ENCODE results near the gene EVI5L.

Gene EVI5L

GRCh38 chr19:7860714-7861618 is 30.9 kb downstream of the EVI5L start:
- no peak for DNase-seq (ENCODE audit: low read depth)

GRCh38 chr19:7861619-7862412 is 31.8 kb downstream of the EVI5L start:
- no peak for DNase-seq (ENCODE audit: low read depth)

- DNase-seq (ENCODE audit: low read depth) = peak; percentile 60
These were observed 32.5 kb downstream of the EVI5L start for GRCh38 chr19:7862413-7862951.

GRCh38 chr19:7863157-7863970 is 33.3 kb downstream of the EVI5L start:
- DNase-seq (ENCODE audit: low read depth) = no peak

GRCh38 chr19:7863971-7864689 is 34.1 kb downstream of the EVI5L start:
- no peak for DNase-seq (ENCODE audit: low read depth)

GRCh38 chr19:7864690-7865074 is 34.7 kb downstream of the EVI5L start:
- DNase-seq (ENCODE audit: low read depth) = no peak

- no peak for DNase-seq (ENCODE audit: low read depth)
These were observed 35.4 kb downstream of the EVI5L start for GRCh38 chr19:7865262-7865911.

- DNase-seq (ENCODE audit: low read depth) = no peak
These were observed 36.5 kb downstream of the EVI5L start for GRCh38 chr19:7866399-7867091.

GRCh38 chr19:7867092-7867844 is 37.2 kb downstream of the EVI5L start:
- DNase-seq (ENCODE audit: low read depth) = no peak

GRCh38 chr19:7868326-7868670 is 38.3 kb downstream of the EVI5L start:
- no peak for DNase-seq (ENCODE audit: low read depth)

GRCh38 chr19:7868671-7869452 is 38.8 kb downstream of the EVI5L start:
- DNase-seq (ENCODE audit: low read depth) = peak; percentile 69

- peak; percentile 75 for DNase-seq (ENCODE audit: low read depth)
These were observed 39.5 kb downstream of the EVI5L start for GRCh38 chr19:7869453-7869909.

GRCh38 chr19:7869910-7870511 is 40.0 kb downstream of the EVI5L start:
- DNase-seq (ENCODE audit: low read depth) = peak; percentile 37

GRCh38 chr19:7870571-7871436 is 40.8 kb downstream of the EVI5L start:
- no peak for DNase-seq (ENCODE audit: low read depth)

GRCh38 chr19:7871437-7872305 is 41.7 kb downstream of the EVI5L start:
- peak; percentile 73 for DNase-seq (ENCODE audit: low read depth)
